Natural killer cell (primary cell): Measurements from ENCODE around the gene SH3TC2. TPM values are rescaled to one million over a fixed set of nuclear protein-coding genes. Genes with fewer than 3 reads are reported as not detected.

Experiments used
- ATAC-seq, 3 donors: fragments of 150-1000 bp in 2 of 3; fragments of 200-7000 bp in 1 of 3; cut with Tn5 transposase; 1 replicate in 1 of 3; 2 replicates in 2 of 3; pipeline ENCODE4 v1.10.0; 2021; ENCODE audit warnings: mild to moderate bottlenecking in 2 of 3, moderate library complexity in 2 of 3
- DNase-seq, 2 donors: peaks; one replicate each; pipeline versions ENCODE4 v3.0.0 to v3.0.0-alpha.2; 2013 to 2021; ENCODE audit warnings: mixed read lengths in 1 of 2
- H3K27ac ChIP-seq: one replicate; pipeline ENCODE4 v1.5.1; 2013; ENCODE audit warnings: mild to moderate bottlenecking, low read length
- H3K27me3 ChIP-seq: one replicate; pipeline ENCODE4 v1.6.1; 2013; ENCODE audit warnings: low read length; ENCODE audit not compliant: control insufficient read depth, insufficient read depth
- H3K36me3 ChIP-seq: one replicate; pipeline ENCODE4 v1.6.1; 2013; ENCODE audit warnings: low read length; ENCODE audit not compliant: control insufficient read depth, insufficient read depth
- H3K4me1 ChIP-seq: one replicate; pipeline ENCODE4 v1.6.1; 2013; ENCODE audit warnings: low read length; ENCODE audit not compliant: control insufficient read depth, insufficient read depth
- H3K4me3 ChIP-seq: one replicate; pipeline ENCODE4 v1.5.1; 2013; ENCODE audit warnings: low read length
- H3K9me3 ChIP-seq: one replicate; pipeline ENCODE4 v1.6.1; 2013; ENCODE audit warnings: low read length; ENCODE audit not compliant: control insufficient read depth, insufficient read depth
- H3K27ac Mint-ChIP-seq, 2 donors: one replicate each; pipeline ENCODE4 v1.8.0; 2022; ENCODE audit warnings: mild to moderate bottlenecking in 2 of 2, mixed read lengths in 2 of 2, moderate library complexity in 1 of 2
- H3K27me3 Mint-ChIP-seq, 2 donors: one replicate each; pipeline ENCODE4 v1.8.0; 2022; ENCODE audit warnings: low read depth in 2 of 2, mixed read lengths in 2 of 2
- H3K36me3 Mint-ChIP-seq: one replicate; pipeline ENCODE4 v1.8.0; 2022; ENCODE audit warnings: mixed read lengths
- H3K4me1 Mint-ChIP-seq, 2 donors: one replicate each; pipeline ENCODE4 v1.8.0; 2022; ENCODE audit warnings: mixed read lengths in 2 of 2
- H3K4me3 Mint-ChIP-seq: one replicate; pipeline ENCODE4 v1.8.0; 2022; ENCODE audit warnings: mild to moderate bottlenecking, moderate library complexity, mixed read lengths
- H3K9me3 Mint-ChIP-seq, 2 donors: one replicate each; pipeline ENCODE4 v1.8.0; 2022; ENCODE audit warnings: mixed read lengths in 2 of 2
- WGBS: methylation state at CpG from one replicate; pipeline ENCODE4 v1.1.7; 2013; ENCODE audit warnings: missing lambda C conversion rate; ENCODE audit not compliant: insufficient coverage; 5-methylcytosine and 5-hydroxymethylcytosine counted together
- intact Hi-C: fragments of 100-400 bp; cut with micrococcal nuclease; formaldehyde crosslinking; loops from one replicate; pipeline ENCODE4 v1.14.2; 2022
- total RNA-seq, 4 donors: library from RNA; stranded (reverse); fragments of 120-200 nt in 1 of 4; gene quantifications; one replicate each; pipeline versions ENCODE4 v1.2.3 to v1.2.4, GENCODE V29; 2013 to 2022
- TF ChIP-seq, protein P1 (sequence below): fragments of 200-600 bp; IDR thresholded peaks from one replicate; pipeline ENCODE4 v1.8.0; 2022; ENCODE audit warnings: antibody characterized with exemption

Gene SH3TC2
- total RNA-seq, 3 donors from 2014 or later (not counting 1 experiment from before 2014, with no cell fraction given) = 0.11 to 0.68 (median 0.58) TPM

DNA sequence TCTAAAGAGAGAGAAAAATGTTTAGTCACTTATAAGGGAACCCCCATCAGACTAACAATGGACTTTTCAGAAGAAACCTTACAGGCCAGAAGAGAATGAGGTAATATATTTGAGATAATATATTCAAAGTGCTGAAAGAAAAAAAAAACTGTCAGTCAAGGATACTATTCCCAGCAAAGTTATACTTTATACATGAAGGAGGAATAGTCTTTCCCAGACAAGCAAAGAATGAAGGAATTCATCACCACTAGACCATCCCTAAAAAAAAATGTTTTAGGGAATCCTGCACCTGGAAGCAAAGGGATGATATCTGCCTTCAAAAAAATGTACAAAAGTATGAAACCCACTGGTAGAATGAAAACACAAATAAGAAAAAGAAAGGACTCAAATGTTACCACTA is 37.5 kb upstream of the SH3TC2 start:
- Histone ChIP-seq H3K27ac (no peak overlapping the region), H3K27me3 (no peaks in the 10 kb centered on the region), H3K9me3 (no peaks in the 10 kb centered on the region), H3K4me3 (no peak overlapping the region), H3K4me1 (no peaks in the 10 kb centered on the region), H3K36me3 (no peaks in the 10 kb centered on the region)
- DNase-seq (no peak), ATAC-seq (no peak)
- H3K4me1 Mint-ChIP-seq = no peaks in the 10 kb centered on the region
- peaks cover 42% of the 10 kb centered on the region for H3K36me3 Mint-ChIP-seq
- no peak overlapping the region for H3K27ac Mint-ChIP-seq
- no peak overlapping the region for H3K4me3 Mint-ChIP-seq
- intact Hi-C loops = no loop called here
- TF ChIP-seq, protein P1, sequence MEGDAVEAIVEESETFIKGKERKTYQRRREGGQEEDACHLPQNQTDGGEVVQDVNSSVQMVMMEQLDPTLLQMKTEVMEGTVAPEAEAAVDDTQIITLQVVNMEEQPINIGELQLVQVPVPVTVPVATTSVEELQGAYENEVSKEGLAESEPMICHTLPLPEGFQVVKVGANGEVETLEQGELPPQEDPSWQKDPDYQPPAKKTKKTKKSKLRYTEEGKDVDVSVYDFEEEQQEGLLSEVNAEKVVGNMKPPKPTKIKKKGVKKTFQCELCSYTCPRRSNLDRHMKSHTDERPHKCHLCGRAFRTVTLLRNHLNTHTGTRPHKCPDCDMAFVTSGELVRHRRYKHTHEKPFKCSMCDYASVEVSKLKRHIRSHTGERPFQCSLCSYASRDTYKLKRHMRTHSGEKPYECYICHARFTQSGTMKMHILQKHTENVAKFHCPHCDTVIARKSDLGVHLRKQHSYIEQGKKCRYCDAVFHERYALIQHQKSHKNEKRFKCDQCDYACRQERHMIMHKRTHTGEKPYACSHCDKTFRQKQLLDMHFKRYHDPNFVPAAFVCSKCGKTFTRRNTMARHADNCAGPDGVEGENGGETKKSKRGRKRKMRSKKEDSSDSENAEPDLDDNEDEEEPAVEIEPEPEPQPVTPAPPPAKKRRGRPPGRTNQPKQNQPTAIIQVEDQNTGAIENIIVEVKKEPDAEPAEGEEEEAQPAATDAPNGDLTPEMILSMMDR = no peak
- H3K9me3 Mint-ChIP-seq = peaks cover 15 to 16% of the 10 kb centered on the region in 2 donors
- H3K27me3 Mint-ChIP-seq = peaks cover 5 to 7% of the 10 kb centered on the region in 2 donors

GRCh38 chr5:149099920-149100319 is 37.1 kb upstream of the SH3TC2 start:
- Mint-ChIP-seq H3K36me3 (peaks cover 42% of the 10 kb centered on the region), H3K4me3 (no peak overlapping the region), H3K4me1 (no peaks in the 10 kb centered on the region), H3K9me3 (peaks cover 15 to 16% of the 10 kb centered on the region in 2 donors), H3K27me3 (peaks cover 5 to 7% of the 10 kb centered on the region in 2 donors), H3K27ac (no peak overlapping the region)
- intact Hi-C loops = no loop called here
- Histone ChIP-seq H3K4me1 (no peaks in the 10 kb centered on the region), H3K36me3 (no peaks in the 10 kb centered on the region), H3K4me3 (no peak overlapping the region), H3K27ac (no peak overlapping the region), H3K27me3 (no peaks in the 10 kb centered on the region), H3K9me3 (no peaks in the 10 kb centered on the region)
- TF ChIP-seq, protein P1 = no peak
- no peak for DNase-seq
- no peak for ATAC-seq

GRCh38 chr5:149094996-149095395 is 32.1 kb upstream of the SH3TC2 start:
- Histone ChIP-seq H3K36me3 (no peaks in the 10 kb centered on the region), H3K4me1 (no peaks in the 10 kb centered on the region), H3K27me3 (no peaks in the 10 kb centered on the region), H3K27ac (no peak overlapping the region), H3K4me3 (no peak overlapping the region), H3K9me3 (no peaks in the 10 kb centered on the region)
- peaks cover 0 to 4% of the 10 kb centered on the region in 2 donors for H3K27me3 Mint-ChIP-seq
- H3K4me3 Mint-ChIP-seq = no peak overlapping the region
- intact Hi-C loops = no loop called here
- 92% methylated on average over 2 of the region's 2 CpGs for WGBS
- TF ChIP-seq, protein P1 = no peak
- H3K36me3 Mint-ChIP-seq = peaks cover 30% of the 10 kb centered on the region
- no peak for DNase-seq
- no peak for ATAC-seq
- H3K4me1 Mint-ChIP-seq = no peaks in the 10 kb centered on the region
- H3K27ac Mint-ChIP-seq = no peak overlapping the region
- peaks cover 9 to 11% of the 10 kb centered on the region in 2 donors for H3K9me3 Mint-ChIP-seq

DNA sequence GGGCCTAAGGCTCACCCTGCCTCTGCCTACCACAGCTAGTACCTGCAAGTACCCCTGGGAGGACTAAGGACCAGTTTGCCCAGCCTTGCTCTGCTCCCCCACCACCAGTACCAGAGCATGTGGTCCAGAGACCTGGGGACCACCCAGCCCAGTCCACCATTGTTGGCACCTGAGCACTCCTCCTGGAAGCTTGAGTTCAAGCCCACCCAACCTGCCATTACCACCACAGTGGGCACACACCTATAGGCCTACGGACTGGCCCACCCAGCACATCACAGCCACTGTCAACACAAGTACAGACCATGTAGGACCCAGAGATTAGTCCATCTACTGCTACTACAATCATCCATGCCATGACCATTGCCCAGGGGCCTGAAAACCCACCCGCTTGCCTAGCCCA is 30.8 kb upstream of the SH3TC2 start:
- H3K36me3 Mint-ChIP-seq = peaks cover 16% of the 10 kb centered on the region
- no peak overlapping the region for H3K4me3 Mint-ChIP-seq
- H3K27ac ChIP-seq = no peak overlapping the region
- H3K27me3 Mint-ChIP-seq = peaks cover 0 to 6% of the 10 kb centered on the region in 2 donors
- ATAC-seq (no peak), DNase-seq (no peak)
- H3K27me3 ChIP-seq = no peaks in the 10 kb centered on the region
- no peak overlapping the region for H3K27ac Mint-ChIP-seq
- H3K36me3 ChIP-seq = no peaks in the 10 kb centered on the region
- no peaks in the 10 kb centered on the region for H3K9me3 ChIP-seq
- 58% methylated on average over 2 of the region's 2 CpGs for WGBS
- H3K4me1 Mint-ChIP-seq = no peaks in the 10 kb centered on the region
- H3K4me1 ChIP-seq = no peaks in the 10 kb centered on the region
- no peak overlapping the region for H3K4me3 ChIP-seq
- TF ChIP-seq, protein P1 = no peak
- peaks cover 0 to 4% of the 10 kb centered on the region in 2 donors for H3K9me3 Mint-ChIP-seq
- intact Hi-C loops = no loop called here
